GM23338 (cell line): ENCODE results near the gene PPCDC. TPM values are rescaled to one million over a fixed set of nuclear protein-coding genes. Genes with fewer than 3 reads are reported as not detected.

Experiments
- ATAC-seq: fragments of 200-7000 bp; cut with Tn5 transposase; 3 replicates; pipeline ENCODE4 v1.9.1; 2020
- DNase-seq: peaks from one replicate; pipeline ENCODE4 v3.0.0-alpha.2; 2015; ENCODE audit warnings: low spot score
- H2AFZ ChIP-seq: fragments of 200-600 bp; sonication (generic); 2 replicates; pipeline ENCODE4 v1.8.0; 2016; ENCODE audit warnings: antibody characterized with exemption, mild to moderate bottlenecking, moderate library complexity
- H3F3A ChIP-seq: fragments of 200-600 bp; sonication (generic); replicated peaks from 2 replicates; pipeline ENCODE4 v1.8.0; 2017; ENCODE audit warnings: antibody characterized with exemption, mixed run types, low read depth
- H3K27ac ChIP-seq: fragments of 200-600 bp; sonication (generic); 2 replicates; pipeline ENCODE4 v1.6.1; 2016; ENCODE audit warnings: low read depth
- H3K27me3 ChIP-seq: fragments of 200-600 bp; sonication (generic); 2 replicates; pipeline ENCODE4 v1.8.0; 2016; ENCODE audit warnings: mild to moderate bottlenecking, mixed run types, moderate library complexity; ENCODE audit not compliant: insufficient read depth
- H3K36me3 ChIP-seq: fragments of 200-600 bp; sonication (generic); 2 replicates; pipeline ENCODE4 v1.8.0; 2016; ENCODE audit warnings: mild to moderate bottlenecking; ENCODE audit not compliant: insufficient read depth
- H3K4me1 ChIP-seq: fragments of 200-600 bp; sonication (generic); 2 replicates; pipeline ENCODE4 v1.8.0; 2016; ENCODE audit warnings: mild to moderate bottlenecking, moderate library complexity; ENCODE audit not compliant: insufficient read depth
- H3K4me2 ChIP-seq: fragments of 200-600 bp; sonication (generic); 2 replicates; pipeline ENCODE4 v1.7.1; 2017; ENCODE audit warnings: mixed run types
- H3K4me3 ChIP-seq: fragments of 200-600 bp; sonication (generic); 2 replicates; pipeline ENCODE4 v1.6.1; 2016; ENCODE audit warnings: mixed run types
- H3K79me2 ChIP-seq: fragments of 200-600 bp; sonication (generic); replicated peaks from 2 replicates; pipeline ENCODE4 v1.8.0; 2017; ENCODE audit warnings: mild to moderate bottlenecking; ENCODE audit not compliant: insufficient read depth
- H3K9me2 ChIP-seq: fragments of 200-600 bp; sonication (generic); 2 replicates; pipeline ENCODE4 v1.8.0; 2017; ENCODE audit not compliant: insufficient read depth
- H4K20me1 ChIP-seq: fragments of 200-600 bp; sonication (generic); replicated peaks from 2 replicates; pipeline ENCODE4 v1.8.0; 2017; ENCODE audit warnings: mild to moderate bottlenecking; ENCODE audit not compliant: insufficient read depth
- H3K27ac Mint-ChIP-seq: 2 replicates; pipeline ENCODE4 v1.8.0; 2020; ENCODE audit warnings: inconsistent platforms, mild to moderate bottlenecking, moderate library complexity, mixed read lengths
- H3K27me3 Mint-ChIP-seq: 3 replicates; pipeline ENCODE4 v1.8.0; 2022; ENCODE audit warnings: low read depth, mild to moderate bottlenecking, moderate library complexity, mixed read lengths, inconsistent platforms; ENCODE audit not compliant: insufficient read depth, poor library complexity
- H3K36me3 Mint-ChIP-seq: 3 replicates; pipeline ENCODE4 v1.8.0; 2021; ENCODE audit warnings: low read depth, mild to moderate bottlenecking, inconsistent platforms, moderate library complexity, mixed read lengths
- H3K4me1 Mint-ChIP-seq: 3 replicates; pipeline ENCODE4 v1.8.0; 2020; ENCODE audit warnings: mild to moderate bottlenecking, inconsistent platforms, mixed read lengths
- H3K4me3 Mint-ChIP-seq: 3 replicates; pipeline ENCODE4 v1.8.0; 2021; ENCODE audit warnings: moderate library complexity, mild to moderate bottlenecking, inconsistent platforms, mixed read lengths
- H3K9me3 Mint-ChIP-seq: 3 replicates; pipeline ENCODE4 v1.8.0; 2020; ENCODE audit warnings: moderate library complexity, mild to moderate bottlenecking, inconsistent platforms, mixed read lengths
- CREB1 ChIP-seq: fragments of 250-450 bp; sonication (Bioruptor Pico); IDR thresholded peaks from 2 replicates; pipeline ENCODE4 v1.5.0; 2020; ENCODE audit warnings: low read depth, mild to moderate bottlenecking, moderate library complexity
- CTCF ChIP-seq, 2 experiments: fragments of 200-600 bp in 1 of 2; sonication (generic) in 1 of 2; conservative IDR thresholded peaks; 2 replicates each; pipeline versions ENCODE4 v1.5.1 to v1.6.1; 2016 to 2017; ENCODE audit warnings: antibody characterized with exemption in 2 of 2, low read depth in 2 of 2, mild to moderate bottlenecking in 2 of 2, moderate library complexity in 1 of 2
- ETS1 ChIP-seq: IDR thresholded peaks from 2 replicates; pipeline ENCODE4 v1.6.1; 2016; ENCODE audit warnings: antibody characterized with exemption
- EZH2phosphoT487 ChIP-seq: fragments of 200-600 bp; sonication (generic); IDR thresholded peaks from one replicate; pipeline ENCODE4 v1.8.1; 2018; ENCODE audit warnings: antibody characterized with exemption; ENCODE audit not compliant: unreplicated experiment
- JUNB ChIP-seq: IDR thresholded peaks from one replicate; pipeline ENCODE4 v1.6.1; 2016; ENCODE audit warnings: antibody characterized with exemption; ENCODE audit not compliant: unreplicated experiment
- NANOG ChIP-seq: IDR thresholded peaks from 2 replicates; pipeline ENCODE4 v1.6.1; 2016; ENCODE audit warnings: antibody characterized with exemption, borderline replicate concordance
- POLR2AphosphoS5 ChIP-seq: IDR thresholded peaks from 2 replicates; pipeline ENCODE4 v1.6.1; 2016; ENCODE audit warnings: antibody characterized with exemption, low read depth
- ZNF114 ChIP-seq: fragments of 250-450 bp; sonication (Bioruptor Pico); IDR thresholded peaks from 2 replicates; pipeline ENCODE4 v1.5.0; 2020; ENCODE audit warnings: mild to moderate bottlenecking, moderate library complexity
- ZNF462 ChIP-seq: fragments of 250-450 bp; sonication (Bioruptor Pico); IDR thresholded peaks from 2 replicates; pipeline ENCODE4 v1.5.0; 2020; ENCODE audit warnings: mild to moderate bottlenecking, moderate library complexity
- polyA plus RNA-seq: library from polyadenylated mRNA; unstranded; fragments of >200 nt; fragmentation: Nextera tagmentation; extraction: Ambion mirVana; gene quantifications from 2 replicates; pipeline ENCODE4 v1.2.1, GENCODE V29; 2016
- total RNA-seq: library from RNA; depleted of rRNA; stranded (reverse); fragments of >200 nt; shearing (Covaris generic); gene quantifications from 2 replicates; pipeline ENCODE4 v1.2.3, GENCODE V29; 2014

Gene PPCDC
- total and polyA plus RNA-seq, 2 experiments from 2014 or later = 17.8 to 40.2 TPM

- TF ChIP-seq CTCF (conservative IDR thresholded peaks at IDR 0.05; ENCODE audit: low read depth in 2 of 2) (no peak), ETS1 (no peak), ZNF462 (CRISPR knock-in tag) (no peak)
Observed at GRCh38 chr15:75064846-75065245, 41.5 kb downstream of the PPCDC start (continued).

GRCh38 chr15:75065467-75065850 is 42.1 kb downstream of the PPCDC start:
- Histone ChIP-seq H3K27ac (no peak overlapping the region), H3K36me3 (no peaks in the 10 kb centered on the region), H3K27me3 (no peaks in the 10 kb centered on the region), H3F3A (no peaks in the 10 kb centered on the region), H3K9me2 (no peaks in the 10 kb centered on the region), H2AFZ (no peak overlapping the region), H3K4me1 (no peaks in the 10 kb centered on the region; the same call in 1 of the 2 replicates), H3K79me2 (no peaks in the 10 kb centered on the region), H3K4me3 (no peak overlapping the region), H3K4me2 (no peak overlapping the region), H4K20me1 (no peaks in the 10 kb centered on the region)
- no peak overlapping the region for H3K27ac Mint-ChIP-seq
- peaks cover 9% of the 10 kb centered on the region for H3K27me3 Mint-ChIP-seq
- ATAC-seq (no peak), DNase-seq (no peak)
- H3K9me3 Mint-ChIP-seq = peaks cover 20% of the 10 kb centered on the region
- H3K4me3 Mint-ChIP-seq = no peak overlapping the region
- peaks cover 3% of the 10 kb centered on the region; the same call in 1 of the 3 replicates for H3K4me1 Mint-ChIP-seq
- peaks cover 19% of the 10 kb centered on the region for H3K36me3 Mint-ChIP-seq
- TF ChIP-seq CREB1 (CRISPR knock-in tag) (no peak), NANOG (no peak), POLR2AphosphoS5 (no peak), EZH2phosphoT487 (no peak), ZNF114 (CRISPR knock-in tag) (no peak), ETS1 (no peak), JUNB (no peak)
